H9 (cell line): ENCODE results near the gene PRDX2. TPM values are rescaled to one million over a fixed set of nuclear protein-coding genes. Genes with fewer than 3 reads are reported as not detected.

Experiments
- DNase-seq: peaks from one replicate; pipeline ENCODE4 v3.0.0-alpha.2; 2017
- H2AFZ ChIP-seq: one replicate; pipeline ENCODE4 v1.6.1; 2013; ENCODE audit warnings: mild to moderate bottlenecking, low read length, control low read depth, moderate library complexity
- H2AK5ac ChIP-seq: 2 replicates; pipeline ENCODE4 v1.6.1; 2013; ENCODE audit warnings: low read length, control low read depth, mixed read lengths; ENCODE audit not compliant: insufficient read length
- H2BK120ac ChIP-seq: one replicate; pipeline ENCODE4 v1.6.1; 2013; ENCODE audit warnings: low read depth, mild to moderate bottlenecking, low read length, control low read depth, inconsistent platforms; ENCODE audit not compliant: poor library complexity, severe bottlenecking
- H2BK12ac ChIP-seq: 2 replicates; pipeline ENCODE4 v1.6.1; 2013; ENCODE audit warnings: low read length, control low read depth, mixed read lengths, low read depth; ENCODE audit not compliant: insufficient read length
- H2BK15ac ChIP-seq: 2 replicates; pipeline ENCODE4 v1.6.1; 2013; ENCODE audit warnings: low read depth, low read length, control low read depth
- H2BK20ac ChIP-seq: one replicate; pipeline ENCODE4 v1.6.1; 2013; ENCODE audit warnings: low read depth, mild to moderate bottlenecking, low read length, control low read depth, inconsistent platforms; ENCODE audit not compliant: poor library complexity, severe bottlenecking
- H2BK5ac ChIP-seq: 2 replicates; pipeline ENCODE4 v1.6.1; 2013; ENCODE audit warnings: low read length, control low read depth, mixed read lengths; ENCODE audit not compliant: insufficient read length
- H3K14ac ChIP-seq: 2 replicates; pipeline ENCODE4 v1.6.1; 2013; ENCODE audit warnings: low read length, control low read depth; ENCODE audit not compliant: insufficient read depth
- H3K18ac ChIP-seq: 2 replicates; pipeline ENCODE4 v1.6.1; 2013; ENCODE audit warnings: low read depth, mild to moderate bottlenecking, mixed read lengths, low read length, control low read depth; ENCODE audit not compliant: insufficient read length
- H3K23ac ChIP-seq: 2 replicates; pipeline ENCODE4 v1.6.1; 2013; ENCODE audit warnings: low read length, control low read depth, mixed read lengths, low read depth; ENCODE audit not compliant: insufficient read length
- H3K23me2 ChIP-seq: 2 replicates; pipeline ENCODE4 v1.6.1; 2013; ENCODE audit warnings: low read depth, mild to moderate bottlenecking, mixed read lengths, low read length, control low read depth; ENCODE audit not compliant: insufficient read length, poor library complexity, severe bottlenecking
- H3K27ac ChIP-seq: 2 replicates; pipeline ENCODE4 v1.5.1; 2013; ENCODE audit warnings: low read length, control low read depth, mixed read lengths, low read depth; ENCODE audit not compliant: insufficient read length
- H3K27me3 ChIP-seq: 2 replicates; pipeline ENCODE4 v1.6.1; 2013; ENCODE audit warnings: low read length, control low read depth, inconsistent platforms; ENCODE audit not compliant: insufficient read depth
- H3K4ac ChIP-seq: 2 replicates; pipeline ENCODE4 v1.6.1; 2013; ENCODE audit warnings: low read depth, mild to moderate bottlenecking, control low read depth, inconsistent platforms, low read length, moderate library complexity
- H3K4me1 ChIP-seq: 2 replicates; pipeline ENCODE4 v1.6.1; 2013; ENCODE audit warnings: low read length, control low read depth, inconsistent platforms; ENCODE audit not compliant: insufficient read depth
- H3K4me2 ChIP-seq: 2 replicates; pipeline ENCODE4 v1.6.1; 2013; ENCODE audit warnings: low read length, control low read depth, mixed read lengths; ENCODE audit not compliant: insufficient read length, insufficient read depth
- H3K56ac ChIP-seq: 2 replicates; pipeline ENCODE4 v1.6.1; 2013; ENCODE audit warnings: low read depth, mild to moderate bottlenecking, mixed read lengths, low read length, control low read depth; ENCODE audit not compliant: insufficient read length
- H3K79me1 ChIP-seq: 2 replicates; pipeline ENCODE4 v1.6.1; 2013; ENCODE audit warnings: low read depth, mild to moderate bottlenecking, moderate library complexity, low read length, control low read depth, inconsistent platforms; ENCODE audit not compliant: insufficient read depth, poor library complexity, severe bottlenecking
- H3K79me2 ChIP-seq: 2 replicates; pipeline ENCODE4 v1.6.1; 2013; ENCODE audit warnings: low read length, control low read depth, inconsistent platforms; ENCODE audit not compliant: insufficient read depth
- H3K9ac ChIP-seq: 2 replicates; pipeline ENCODE4 v1.6.1; 2013; ENCODE audit warnings: low read length, control low read depth, mixed read lengths; ENCODE audit not compliant: insufficient read length; ENCODE audit errors: extremely low read depth
- H3K9me3 ChIP-seq: one replicate; pipeline ENCODE4 v1.6.1; 2013; ENCODE audit warnings: low read depth, low read length, inconsistent platforms; ENCODE audit not compliant: control insufficient read depth
- H3T11ph ChIP-seq: one replicate; pipeline ENCODE4 v1.6.1; 2013; ENCODE audit warnings: mild to moderate bottlenecking, low read length, control low read depth, inconsistent platforms
- H4K20me1 ChIP-seq: one replicate; pipeline ENCODE4 v1.6.1; 2013; ENCODE audit not compliant: control insufficient read depth, insufficient read length, insufficient read depth
- H4K5ac ChIP-seq: 2 replicates; pipeline ENCODE4 v1.6.1; 2013; ENCODE audit warnings: low read depth, mild to moderate bottlenecking, mixed read lengths, low read length, control low read depth; ENCODE audit not compliant: insufficient read length
- H4K8ac ChIP-seq: replicated peaks from 2 replicates; pipeline ENCODE4 v1.6.1; 2013; ENCODE audit warnings: low read length, control low read depth, mixed read lengths, low read depth; ENCODE audit not compliant: insufficient read length
- H4K91ac ChIP-seq: 2 replicates; pipeline ENCODE4 v1.6.1; 2013; ENCODE audit warnings: low read depth, mild to moderate bottlenecking, moderate library complexity, mixed read lengths, low read length, control low read depth; ENCODE audit not compliant: insufficient read length
- H3K27ac Mint-ChIP-seq, 3 experiments: 2 replicates in 2 of 3; 3 replicates in 1 of 3; pipeline ENCODE4 v1.8.0; 2020 to 2021; ENCODE audit warnings: mixed read lengths in 3 of 3, mild to moderate bottlenecking in 1 of 3, moderate library complexity in 1 of 3
- H3K27me3 Mint-ChIP-seq: 2 replicates; pipeline ENCODE4 v1.8.0; 2021; ENCODE audit warnings: low read depth, mild to moderate bottlenecking, moderate library complexity, mixed read lengths
- H3K36me3 Mint-ChIP-seq, 3 experiments: 2 replicates in 2 of 3; 3 replicates in 1 of 3; pipeline ENCODE4 v1.8.0; 2020 to 2021; ENCODE audit warnings: low read depth in 3 of 3, mixed read lengths in 3 of 3; ENCODE audit not compliant: insufficient read depth in 1 of 3
- H3K4me1 Mint-ChIP-seq, 2 experiments: 2 replicates each; pipeline ENCODE4 v1.8.0; 2020; ENCODE audit warnings: mixed read lengths in 2 of 2
- H3K4me3 Mint-ChIP-seq, 2 experiments: 2 replicates in 1 of 2; 3 replicates in 1 of 2; pipeline ENCODE4 v1.8.0; 2020 to 2021; ENCODE audit warnings: mild to moderate bottlenecking in 2 of 2, mixed read lengths in 2 of 2, moderate library complexity in 1 of 2
- H3K9me3 Mint-ChIP-seq, 2 experiments: 2 replicates in 1 of 2; 3 replicates in 1 of 2; pipeline ENCODE4 v1.8.0; 2020; ENCODE audit warnings: mild to moderate bottlenecking in 2 of 2, mixed read lengths in 2 of 2, moderate library complexity in 1 of 2
- CTCF ChIP-seq: fragments of 200-600 bp; sonication (generic); conservative IDR thresholded peaks from 3 replicates; pipeline ENCODE4 v1.8.0; 2021; ENCODE audit warnings: antibody characterized with exemption, mild to moderate bottlenecking
- WGBS: extraction: QIAGEN DNeasy Blood & Tissue Kit; methylation state at CpG from one replicate; pipeline ENCODE4 v1.1.7; 2013; ENCODE audit warnings: missing lambda C conversion rate, low lambda C conversion rate, mixed read lengths; ENCODE audit not compliant: insufficient read length; ENCODE audit errors: extremely low coverage; 5-methylcytosine and 5-hydroxymethylcytosine counted together
- total RNA-seq: library from RNA; stranded (reverse); gene quantifications from 2 replicates; pipeline ENCODE4 v1.2.1, GENCODE V29; 2021

Gene PRDX2
- total RNA-seq, 1 experiment from 2014 or later = 468 TPM

GRCh38 chr19:12783291-12783848 lies 18.2 kb downstream of the PRDX2 start:
- Histone ChIP-seq H2BK12ac (no peak overlapping the region), H4K8ac (no peak overlapping the region), H3K18ac (no peak overlapping the region), H4K91ac (no peak overlapping the region), H4K20me1 (no peaks in the 10 kb centered on the region), H3K9ac (no peak overlapping the region), H2BK15ac (no peak overlapping the region), H2AK5ac (no peak overlapping the region), H3K9me3 (no peaks in the 10 kb centered on the region), H2BK120ac (no peak overlapping the region), H3K56ac (no peak overlapping the region), H2AFZ (no peak overlapping the region), H4K5ac (no peak overlapping the region), H3K27me3 (no peaks in the 10 kb centered on the region), H3K23me2 (peaks cover 15% of the 10 kb centered on the region), H3K79me2 (no peaks in the 10 kb centered on the region), H3K79me1 (no peaks in the 10 kb centered on the region), H2BK5ac (no peak overlapping the region), H3K4ac (no peak overlapping the region), H3K4me1 (peaks cover 4% of the 10 kb centered on the region), H3T11ph (no peak overlapping the region), H3K27ac (no peak overlapping the region), H2BK20ac (no peak overlapping the region), H3K4me2 (peak overlapping the region; percentile 71), H3K14ac (no peak overlapping the region), H3K23ac (no peak overlapping the region)
- Mint-ChIP-seq H3K9me3 (no peaks in the 10 kb centered on the region), H3K27ac (peak overlapping the region in 2 of 3 experiments; percentile 28 to 34; a peak in 1 of 7 replicates), H3K27me3 (no peaks in the 10 kb centered on the region; the same call in 1 of the 2 replicates), H3K4me1 (peaks cover 21 to 24% of the 10 kb centered on the region in 2 experiments), H3K4me3 (peak overlapping the region; percentile 59 to 74), H3K36me3 (no peaks in the 10 kb centered on the region)
- DNase-seq = no peak
- WGBS = no CpG with 5 or more reads among the region's 16 CpGs
- TF ChIP-seq CTCF = no peak
